Measurements from ENCODE around the gene MRGPRF. TPM values are rescaled to one million over a fixed set of nuclear protein-coding genes. Genes with fewer than 3 reads are reported as not detected.
"Not testable (repeated sequence)": the region's sequence is repeated elsewhere in the genome, so short reads cannot be mapped to it uniquely, and the experiment has no call there.

Gene MRGPRF
- polyA plus RNA-seq, 1 donor from 2014 or later: not detected

GRCh38 chr11:69004411-69005182, 8.4 kb downstream of the MRGPRF start:
- Mint-ChIP-seq H3K36me3 (no peaks in the 10 kb centered on the region), H3K27ac (no peak overlapping the region), H3K27me3 (peaks cover 18% of the 10 kb centered on the region), H3K9me3 (no peaks in the 10 kb centered on the region), H3K4me1 (no peaks in the 10 kb centered on the region), H3K4me3 (no peak overlapping the region)

- H3K4me1 Mint-ChIP-seq: no peaks in the 10 kb centered on the region
- no peaks in the 10 kb centered on the region for H3K36me3 Mint-ChIP-seq
- no peak overlapping the region for H3K4me3 Mint-ChIP-seq
- H3K27ac Mint-ChIP-seq: no peak overlapping the region
- H3K27me3 Mint-ChIP-seq: peaks cover 13% of the 10 kb centered on the region
- no peaks in the 10 kb centered on the region for H3K9me3 Mint-ChIP-seq
Observed at GRCh38 chr11:69003866-69004367, 9.1 kb downstream of the MRGPRF start.

- H3K9me3 Mint-ChIP-seq: no peaks in the 10 kb centered on the region
- no peaks in the 10 kb centered on the region for H3K36me3 Mint-ChIP-seq
- H3K4me1 Mint-ChIP-seq: no peaks in the 10 kb centered on the region
- peaks cover 13% of the 10 kb centered on the region for H3K27me3 Mint-ChIP-seq
- H3K27ac Mint-ChIP-seq: no peak overlapping the region
- H3K4me3 Mint-ChIP-seq: no peak overlapping the region
Observed at GRCh38 chr11:69003301-69003865, 9.7 kb downstream of the MRGPRF start.

- no peak overlapping the region for H3K27ac Mint-ChIP-seq
- no peaks in the 10 kb centered on the region for H3K4me1 Mint-ChIP-seq
- peaks cover 10% of the 10 kb centered on the region for H3K27me3 Mint-ChIP-seq
- no peak overlapping the region for H3K4me3 Mint-ChIP-seq
- no peaks in the 10 kb centered on the region for H3K9me3 Mint-ChIP-seq
- no peaks in the 10 kb centered on the region for H3K36me3 Mint-ChIP-seq
Observed at GRCh38 chr11:69002570-69003231, 10.3 kb downstream of the MRGPRF start.

- no peak overlapping the region for H3K27ac Mint-ChIP-seq
- H3K9me3 Mint-ChIP-seq: no peaks in the 10 kb centered on the region
- H3K27me3 Mint-ChIP-seq: peaks cover 10% of the 10 kb centered on the region
- H3K36me3 Mint-ChIP-seq: no peaks in the 10 kb centered on the region
- H3K4me3 Mint-ChIP-seq: no peak overlapping the region
- no peaks in the 10 kb centered on the region for H3K4me1 Mint-ChIP-seq
Observed at GRCh38 chr11:69002110-69002569, 10.9 kb downstream of the MRGPRF start.

- H3K4me1 Mint-ChIP-seq: no peaks in the 10 kb centered on the region
- H3K9me3 Mint-ChIP-seq: no peaks in the 10 kb centered on the region
Observed at GRCh38 chr11:69001243-69002081, 11.6 kb downstream of the MRGPRF start.

GRCh38 chr11:69000831-69001242, 12.2 kb downstream of the MRGPRF start:
- Mint-ChIP-seq H3K4me3 (no peak overlapping the region), H3K9me3 (no peaks in the 10 kb centered on the region), H3K36me3 (no peaks in the 10 kb centered on the region), H3K27me3 (peaks cover 10% of the 10 kb centered on the region), H3K4me1 (no peaks in the 10 kb centered on the region), H3K27ac (no peak overlapping the region)

More at GRCh38 chr11:69001243-69002081, 11.6 kb downstream of the MRGPRF start:
- H3K27ac Mint-ChIP-seq: no peak overlapping the region
- H3K27me3 Mint-ChIP-seq: peaks cover 10% of the 10 kb centered on the region
- no peak overlapping the region for H3K4me3 Mint-ChIP-seq
- H3K36me3 Mint-ChIP-seq: no peaks in the 10 kb centered on the region

GRCh38 chr11:69000391-69000790, 12.7 kb downstream of the MRGPRF start:
- Mint-ChIP-seq H3K36me3 (no peaks in the 10 kb centered on the region), H3K4me1 (no peaks in the 10 kb centered on the region), H3K27me3 (peaks cover 9% of the 10 kb centered on the region), H3K4me3 (no peak overlapping the region), H3K9me3 (no peaks in the 10 kb centered on the region), H3K27ac (no peak overlapping the region)

- not testable (repeated sequence) for H3K4me3 Mint-ChIP-seq, H3K27ac Mint-ChIP-seq, H3K4me1 Mint-ChIP-seq, H3K9me3 Mint-ChIP-seq, H3K36me3 Mint-ChIP-seq, H3K27me3 Mint-ChIP-seq
Observed at GRCh38 chr11:68999748-69000355, 13.2 kb downstream of the MRGPRF start.

- H3K9me3 Mint-ChIP-seq: no peaks in the 10 kb centered on the region
- H3K4me3 Mint-ChIP-seq: no peak overlapping the region
- H3K4me1 Mint-ChIP-seq: no peaks in the 10 kb centered on the region
- H3K36me3 Mint-ChIP-seq: no peaks in the 10 kb centered on the region
- H3K27ac Mint-ChIP-seq: no peak overlapping the region
- peaks cover 7% of the 10 kb centered on the region for H3K27me3 Mint-ChIP-seq
Observed at GRCh38 chr11:68999093-68999747, 13.8 kb downstream of the MRGPRF start.

- no peak overlapping the region for H3K4me3 Mint-ChIP-seq
Observed at GRCh38 chr11:68998390-68998911, 14.6 kb downstream of the MRGPRF start.

GRCh38 chr11:68997995-68998348, 15.1 kb downstream of the MRGPRF start:
- H3K36me3 Mint-ChIP-seq: no peaks in the 10 kb centered on the region
- H3K9me3 Mint-ChIP-seq: no peaks in the 10 kb centered on the region
- no peak overlapping the region for H3K27ac Mint-ChIP-seq
- H3K27me3 Mint-ChIP-seq: peaks cover 5% of the 10 kb centered on the region
- H3K4me1 Mint-ChIP-seq: no peaks in the 10 kb centered on the region
- H3K4me3 Mint-ChIP-seq: no peak overlapping the region

More at GRCh38 chr11:68998390-68998911, 14.6 kb downstream of the MRGPRF start:
- no peaks in the 10 kb centered on the region for H3K36me3 Mint-ChIP-seq
- H3K27ac Mint-ChIP-seq: no peak overlapping the region
- H3K4me1 Mint-ChIP-seq: no peaks in the 10 kb centered on the region
- peaks cover 5% of the 10 kb centered on the region for H3K27me3 Mint-ChIP-seq
- no peaks in the 10 kb centered on the region for H3K9me3 Mint-ChIP-seq

- Mint-ChIP-seq H3K4me1 (no peaks in the 10 kb centered on the region), H3K9me3 (no peaks in the 10 kb centered on the region)
Observed at GRCh38 chr11:68997124-68997994, 15.7 kb downstream of the MRGPRF start.

More at GRCh38 chr11:68997124-68997994, 15.7 kb downstream of the MRGPRF start:
- Mint-ChIP-seq H3K4me3 (no peak overlapping the region), H3K27me3 (peaks cover 10% of the 10 kb centered on the region), H3K36me3 (no peaks in the 10 kb centered on the region), H3K27ac (no peak overlapping the region)
